Peyer's patch (tissue), 4 donors: Measurements from ENCODE around the gene KRTAP20-3. TPM values are rescaled to one million over a fixed set of nuclear protein-coding genes. Genes with fewer than 3 reads are reported as not detected.

Experiments used
- DNase-seq, 3 donors: peaks; one replicate each; pipeline ENCODE4 v3.0.0-alpha.2; 2017 to 2019
- H3K27ac ChIP-seq, 4 donors: fragments of 200-600 bp; sonication (generic); one replicate each; pipeline ENCODE4 v1.5.1; 2016 to 2019
- H3K27me3 ChIP-seq, 2 donors: fragments of 200-600 bp; sonication (generic); one replicate each; pipeline ENCODE4 v1.5.1; 2019
- H3K36me3 ChIP-seq, 3 donors: fragments of 200-600 bp; sonication (generic); one replicate each; pipeline ENCODE4 v1.5.1; 2016 to 2019
- H3K4me1 ChIP-seq, 4 donors: fragments of 200-600 bp; sonication (generic); one replicate each; pipeline ENCODE4 v1.5.1; 2016 to 2019
- H3K4me3 ChIP-seq, 4 donors: fragments of 200-600 bp; sonication (generic); 1 replicate in 3 of 4; 2 replicates in 1 of 4; pipeline ENCODE4 v1.5.1; 2016 to 2019; ENCODE audit warnings: mild to moderate bottlenecking in 1 of 4
- H3K9me3 ChIP-seq, 4 donors: fragments of 200-600 bp; sonication (generic); one replicate each; pipeline ENCODE4 v1.5.1; 2016 to 2019; ENCODE audit warnings: mild to moderate bottlenecking in 1 of 4
- CTCF ChIP-seq, 6 experiments: fragments of 450-650 bp in 4 of 6; fragments of 200-600 bp in 2 of 6; sonication (generic) in 1 of 6; IDR thresholded peaks; one replicate each; pipeline ENCODE4 v1.5.1; 2017 to 2019; ENCODE audit warnings: antibody characterized with exemption in 6 of 6, mild to moderate bottlenecking in 3 of 6, moderate library complexity in 1 of 6
- POLR2A ChIP-seq, 2 donors: fragments of 450-650 bp; IDR thresholded peaks; one replicate each; pipeline ENCODE4 v1.5.1; 2017; ENCODE audit warnings: antibody characterized with exemption in 2 of 2, mild to moderate bottlenecking in 2 of 2, moderate library complexity in 2 of 2
- total RNA-seq, 4 donors: library from RNA; depleted of rRNA; stranded (reverse); fragments of >200 nt; gene quantifications; one replicate each; pipeline ENCODE4 v1.1.0, GENCODE V29; 2016

KRTAP20-3 gene
- total RNA-seq, 4 donors from 2014 or later: not detected

GRCh38 chr21:30625449-30626165 lies 17.1 kb upstream of the KRTAP20-3 start:
- Histone ChIP-seq H3K9me3 (peaks cover 0 to 6% (median 0%) of the 10 kb centered on the region in 4 donors), H3K27ac (no peak overlapping the region), H3K4me3 (no peak overlapping the region), H3K4me1 (no peaks in the 10 kb centered on the region), H3K27me3 (no peaks in the 10 kb centered on the region), H3K36me3 (no peaks in the 10 kb centered on the region)
- DNase-seq: no peak
- no peak for TF ChIP-seq CTCF (IDR thresholded peaks at IDR 0.05)
- TF ChIP-seq POLR2A (IDR thresholded peaks at IDR 0.05): no peak

DNA sequence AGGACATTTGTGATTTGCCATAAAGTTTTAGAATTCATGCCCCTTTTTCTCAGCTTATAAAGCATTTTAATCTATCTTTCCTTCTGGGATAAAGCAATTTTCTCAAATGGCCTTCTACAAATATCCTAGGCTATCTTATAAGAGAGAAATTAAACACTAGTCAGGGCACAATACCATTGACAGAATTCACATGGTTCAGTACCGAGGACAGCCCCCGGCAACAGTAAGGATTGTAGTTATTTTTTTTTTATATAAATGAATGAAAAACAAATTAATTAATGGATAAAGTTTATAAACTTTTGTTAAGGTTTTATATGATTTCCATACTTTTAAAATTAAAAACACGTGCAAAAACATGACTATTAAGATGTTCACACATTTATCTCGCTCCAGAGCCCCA lies 14.6 kb upstream of the KRTAP20-3 start:
- H3K36me3 ChIP-seq: no peaks in the 10 kb centered on the region
- H3K4me1 ChIP-seq: no peaks in the 10 kb centered on the region
- DNase-seq: no peak
- TF ChIP-seq POLR2A (IDR thresholded peaks at IDR 0.05) (no peak), CTCF (IDR thresholded peaks at IDR 0.05) (no peak)
- no peaks in the 10 kb centered on the region for H3K27me3 ChIP-seq
- peaks cover 0 to 6% (median 0%) of the 10 kb centered on the region in 4 donors for H3K9me3 ChIP-seq
- H3K27ac ChIP-seq: no peak overlapping the region
- no peak overlapping the region for H3K4me3 ChIP-seq

GRCh38 chr21:30629200-30629599 lies 13.5 kb upstream of the KRTAP20-3 start:
- Histone ChIP-seq H3K36me3 (no peaks in the 10 kb centered on the region), H3K27ac (no peak overlapping the region), H3K9me3 (peaks cover 0 to 6% (median 0%) of the 10 kb centered on the region in 4 donors), H3K4me3 (no peak overlapping the region), H3K4me1 (no peaks in the 10 kb centered on the region), H3K27me3 (no peaks in the 10 kb centered on the region)
- TF ChIP-seq POLR2A (IDR thresholded peaks at IDR 0.05) (no peak), CTCF (IDR thresholded peaks at IDR 0.05) (no peak)
- DNase-seq: no peak

DNA sequence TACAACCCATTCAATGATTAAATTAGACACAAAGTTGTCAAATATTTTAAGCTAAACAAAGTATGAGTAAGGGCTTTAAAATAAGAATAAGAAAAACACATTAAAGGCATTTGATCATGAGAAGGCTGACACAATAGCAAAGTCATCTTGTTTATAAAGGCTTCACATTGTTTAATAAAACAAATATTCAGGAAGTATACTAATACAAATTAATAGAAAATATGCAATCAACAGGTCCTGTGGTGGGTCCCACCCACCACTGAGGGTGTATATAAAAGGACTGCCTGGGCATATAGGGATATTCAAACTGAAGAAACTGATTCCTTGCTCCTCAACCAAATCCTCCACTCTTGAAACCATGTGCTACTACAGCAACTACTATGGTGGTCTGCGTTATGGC lies 7.8 kb upstream of the KRTAP20-3 start, which contains the start of gene KRTAP20-2:
KRTAP20-2 (plus strand) TSS at position 301 of the 400 bp plus-strand sequence; CDS start at position 359, 58 bp downstream.
- H3K27me3 ChIP-seq: no peaks in the 10 kb centered on the region
- H3K27ac ChIP-seq: no peak within 1 kb of the TSS
- H3K9me3 ChIP-seq: peaks cover 0 to 4% (median 0%) of the 10 kb centered on the region in 4 donors
- H3K4me1 ChIP-seq: no peaks in the 10 kb centered on the region
- no peak within 1 kb of the TSS for H3K4me3 ChIP-seq
- TF ChIP-seq CTCF (IDR thresholded peaks at IDR 0.05): no peak
- no peak for TF ChIP-seq POLR2A (IDR thresholded peaks at IDR 0.05)
- no peak for DNase-seq
- no peaks in the 10 kb centered on the region for H3K36me3 ChIP-seq

- no peak for DNase-seq
- no peak overlapping the region for H3K27ac ChIP-seq
- peaks cover 0 to 7% (median 0%) of the 10 kb centered on the region in 4 donors for H3K9me3 ChIP-seq
- no peaks in the 10 kb centered on the region for H3K27me3 ChIP-seq
- H3K4me3 ChIP-seq: no peak overlapping the region
- H3K4me1 ChIP-seq: no peaks in the 10 kb centered on the region
- H3K36me3 ChIP-seq: no peaks in the 10 kb centered on the region
- no peak for TF ChIP-seq CTCF (IDR thresholded peaks at IDR 0.05)
- no peak for TF ChIP-seq POLR2A (IDR thresholded peaks at IDR 0.05)
These were observed 4.0 kb upstream of the KRTAP20-3 start for GRCh38 chr21:30638686-30639085.
